H1 (cell line): ENCODE data around the gene NEDD4. TPM values are rescaled to one million over a fixed set of nuclear protein-coding genes. Genes with fewer than 3 reads are reported as not detected.

Experiments
- CTCF ChIA-PET: fragments of 300-600 bp; sonication (Branson Sonifier 250); formaldehyde crosslinking; loops from one replicate; lab custom pipeline; 2021; ENCODE audit not compliant: partially characterized antibody; lab: Charles Lee
- POLR2A ChIA-PET: fragments of 300-600 bp; sonication (Branson Sonifier 250); formaldehyde crosslinking; loops from one replicate; lab custom pipeline; 2021; ENCODE audit warnings: inconsistent platforms; ENCODE audit not compliant: partially characterized antibody; lab: Charles Lee
- DNase-seq, 2 experiments: peaks; one replicate each; pipeline versions ENCODE4 v3.0.0 to v3.0.0-alpha.2; 2010 to 2022; ENCODE audit warnings: low spot score in 2 of 2, low read depth in 1 of 2, mixed read lengths in 1 of 2
- FAIRE-seq: peaks from 2 replicates; lab custom pipeline; 2011; peaks lifted over from hg19 to GRCh38; lab: Jason Lieb, UNC
- H2AFZ ChIP-seq: 2 replicates; pipeline ENCODE4 v1.8.1; 2012; ENCODE audit warnings: low read length, inconsistent platforms
- H2AK5ac ChIP-seq: 2 replicates; pipeline ENCODE4 v1.6.1; 2013; ENCODE audit warnings: low read depth, low read length
- H2BK120ac ChIP-seq: replicated peaks from 2 replicates; pipeline ENCODE3; 2013; ENCODE audit warnings: low read depth, low read length, inconsistent platforms
- H2BK12ac ChIP-seq: 2 replicates; pipeline ENCODE4 v1.6.1; 2013; ENCODE audit warnings: low read depth, low read length
- H2BK15ac ChIP-seq: 2 replicates; pipeline ENCODE4 v1.6.1; 2013; ENCODE audit warnings: low read length
- H2BK20ac ChIP-seq: 2 replicates; pipeline ENCODE4 v1.6.1; 2013; ENCODE audit warnings: low read length
- H2BK5ac ChIP-seq: 2 replicates; pipeline ENCODE4 v1.6.1; 2013; ENCODE audit warnings: low read depth, low read length
- H3K14ac ChIP-seq: 2 replicates; pipeline ENCODE4 v1.6.1; 2013; ENCODE audit warnings: inconsistent platforms; ENCODE audit not compliant: insufficient read length
- H3K18ac ChIP-seq: 2 replicates; pipeline ENCODE4 v1.6.1; 2013; ENCODE audit warnings: low read length; ENCODE audit errors: extremely low read depth
- H3K23ac ChIP-seq: 2 replicates; pipeline ENCODE4 v1.6.1; 2013; ENCODE audit warnings: inconsistent platforms; ENCODE audit not compliant: insufficient read length
- H3K23me2 ChIP-seq: 2 replicates; pipeline ENCODE4 v1.6.1; 2013; ENCODE audit warnings: low read depth, low read length
- H3K27ac ChIP-seq: 2 replicates; pipeline ENCODE4 v1.6.1; 2011; ENCODE audit warnings: low read depth, low read length, inconsistent platforms
- H3K27me3 ChIP-seq, 4 experiments: replicated peaks in 1 of 4; 1 replicate in 1 of 4; 2 replicates in 3 of 4; pipeline versions ENCODE4 v1.6.1 to v1.8.1; 2011 to 2013; ENCODE audit warnings: low read length in 3 of 4, mild to moderate bottlenecking in 3 of 4, inconsistent platforms in 2 of 4, mixed read lengths in 2 of 4, moderate library complexity in 1 of 4; ENCODE audit not compliant: control insufficient read depth in 3 of 4, insufficient read depth in 3 of 4; ENCODE audit errors: extremely low read depth in 1 of 4
- H3K36me3 ChIP-seq, 4 experiments: 2 replicates each; pipeline versions ENCODE4 v1.6.1 to v1.8.1; 2011 to 2013; ENCODE audit warnings: mild to moderate bottlenecking in 4 of 4, low read length in 3 of 4, moderate library complexity in 2 of 4, control low read depth in 1 of 4, inconsistent platforms in 1 of 4; ENCODE audit not compliant: insufficient read depth in 4 of 4, control insufficient read depth in 2 of 4
- H3K4ac ChIP-seq: replicated peaks from 2 replicates; pipeline ENCODE3; 2013; ENCODE audit warnings: low read length, low read depth, mixed read lengths, inconsistent platforms; ENCODE audit not compliant: insufficient read length
- H3K4me1 ChIP-seq, 4 experiments: replicated peaks in 1 of 4; 1 replicate in 1 of 4; 2 replicates in 3 of 4; pipeline versions ENCODE4 v1.6.1 to v1.8.1; 2011 to 2013; ENCODE audit warnings: low read length in 3 of 4, inconsistent platforms in 2 of 4, mixed read lengths in 1 of 4; ENCODE audit not compliant: insufficient read depth in 4 of 4, control insufficient read depth in 3 of 4
- H3K4me2 ChIP-seq, 2 experiments: 2 replicates each; pipeline versions ENCODE4 v1.6.1 to v1.8.1; 2011 to 2013; ENCODE audit warnings: low read depth in 2 of 2, low read length in 2 of 2, control low read depth in 1 of 2, inconsistent platforms in 1 of 2, mild to moderate bottlenecking in 1 of 2; ENCODE audit not compliant: insufficient read depth in 1 of 2
- H3K4me3 ChIP-seq, 4 experiments: fragments of 200-600, 300-600 bp in 1 of 4; sonication (generic), shearing (Covaris generic), sonication (Bioruptor Twin) in 1 of 4; 2 replicates each; pipeline versions ENCODE4 v1.5.1 to v1.8.1; 2011 to 2016; ENCODE audit warnings: low read length in 4 of 4, low read depth in 3 of 4, control low read depth in 2 of 4, inconsistent platforms in 2 of 4, mild to moderate bottlenecking in 2 of 4, mixed read lengths in 1 of 4, moderate library complexity in 1 of 4; ENCODE audit not compliant: insufficient read depth in 2 of 4; ENCODE audit errors: extremely low read depth in 1 of 4
- H3K56ac ChIP-seq: replicated peaks from 2 replicates; pipeline ENCODE3; 2013; ENCODE audit warnings: low read depth, mild to moderate bottlenecking, mixed read lengths, low read length, inconsistent platforms; ENCODE audit not compliant: insufficient read length
- H3K79me1 ChIP-seq: 2 replicates; pipeline ENCODE4 v1.6.1; 2013; ENCODE audit warnings: low read depth, low read length, control low read depth
- H3K79me2 ChIP-seq, 2 experiments: 2 replicates each; pipeline versions ENCODE4 v1.6.1 to v1.8.1; 2012 to 2013; ENCODE audit warnings: low read length in 2 of 2, mild to moderate bottlenecking in 2 of 2, inconsistent platforms in 1 of 2; ENCODE audit not compliant: insufficient read depth in 2 of 2, control insufficient read depth in 1 of 2
- H3K9ac ChIP-seq, 4 experiments: replicated peaks in 1 of 4; 1 replicate in 1 of 4; 2 replicates in 3 of 4; pipeline versions ENCODE4 v1.6.1 to v1.8.1; 2011 to 2013; ENCODE audit warnings: low read depth in 3 of 4, low read length in 3 of 4, control low read depth in 2 of 4, mild to moderate bottlenecking in 2 of 4, moderate library complexity in 2 of 4, inconsistent platforms in 1 of 4; ENCODE audit errors: extremely low read depth in 1 of 4
- H3K9me3 ChIP-seq, 2 experiments: 2 replicates each; pipeline versions ENCODE4 v1.6.1 to v1.8.1; 2012 to 2013; ENCODE audit warnings: mild to moderate bottlenecking in 2 of 2, moderate library complexity in 2 of 2, control low read depth in 1 of 2, inconsistent platforms in 1 of 2, low read depth in 1 of 2, low read length in 1 of 2, mixed read lengths in 1 of 2; ENCODE audit not compliant: insufficient read depth in 2 of 2
- H4K20me1 ChIP-seq, 2 experiments: replicated peaks in 1 of 2; 2 replicates each; pipeline versions ENCODE3 to v1.8.1; 2011 to 2013; ENCODE audit warnings: inconsistent platforms in 2 of 2, low read length in 2 of 2, mild to moderate bottlenecking in 1 of 2; ENCODE audit not compliant: insufficient read depth in 2 of 2, control insufficient read depth in 1 of 2
- H4K5ac ChIP-seq: 2 replicates; pipeline ENCODE4 v1.6.1; 2013; ENCODE audit warnings: low read length, low read depth, mixed read lengths, inconsistent platforms; ENCODE audit not compliant: insufficient read length
- H4K8ac ChIP-seq: 2 replicates; pipeline ENCODE4 v1.8.0; 2013; ENCODE audit warnings: mild to moderate bottlenecking, moderate library complexity, low read length, inconsistent platforms; ENCODE audit not compliant: insufficient read depth; ENCODE audit errors: extremely low read depth
- H4K91ac ChIP-seq: replicated peaks from 2 replicates; pipeline ENCODE3; 2013; ENCODE audit warnings: low read length, mixed read lengths, inconsistent platforms; ENCODE audit not compliant: insufficient read length
- CBX5 ChIP-seq: fragments of 300-800, 300-1000 bp; sonication (generic); IDR thresholded peaks from 2 replicates; pipeline ENCODE4 v1.7.1; 2016; ENCODE audit warnings: antibody characterized with exemption, low read length, low read depth
- CTCF ChIP-seq, 3 experiments: IDR thresholded peaks; 1 replicate in 2 of 3; 2 replicates in 1 of 3; pipeline versions ENCODE4 v1.5.1 to v1.6.1; 2011; ENCODE audit warnings: low read length in 3 of 3, mild to moderate bottlenecking in 3 of 3, inconsistent platforms in 2 of 3, low read depth in 1 of 3, moderate library complexity in 1 of 3; ENCODE audit not compliant: insufficient read depth in 1 of 3; ENCODE audit errors: control extremely low read depth in 1 of 3
- KDM1A ChIP-seq: fragments of 200-600, 300-600 bp; sonication (generic); IDR thresholded peaks from 2 replicates; pipeline ENCODE4 v1.7.1; 2016; ENCODE audit warnings: mild to moderate bottlenecking, low read length, borderline replicate concordance
- NRF1 ChIP-seq: IDR thresholded peaks from 2 replicates; pipeline ENCODE4 v1.6.1; 2011; ENCODE audit warnings: mild to moderate bottlenecking, low read depth, low read length, improper control_type of control experiment
- SIRT6 ChIP-seq: IDR thresholded peaks from one replicate; pipeline ENCODE4 v1.7.1; 2012; ENCODE audit warnings: low read length, inconsistent platforms
- SRF ChIP-seq: IDR thresholded peaks from 2 replicates; pipeline ENCODE4 v1.6.1; 2011; ENCODE audit warnings: mild to moderate bottlenecking, low read depth, low read length, moderate library complexity
- WGBS, 2 experiments: shearing (Covaris generic) in 1 of 2; methylation state at CpG; one replicate each; pipeline versions ENCODE4 v1.1.6 to v1.1.7; 2013 to 2015; ENCODE audit warnings: low lambda C conversion rate in 2 of 2, mixed read lengths in 2 of 2, inconsistent platforms in 1 of 2, low coverage in 1 of 2, missing lambda C conversion rate in 1 of 2; ENCODE audit not compliant: insufficient replicate concordance in 2 of 2, insufficient coverage in 1 of 2, insufficient read length in 1 of 2; ENCODE audit errors: extremely low coverage in 1 of 2, missing lambda C conversion rate in 1 of 2; 5-methylcytosine and 5-hydroxymethylcytosine counted together
- polyA plus RNA-seq, 7 experiments: library from polyadenylated mRNA; depleted of rRNA in 3 of 7; stranded (reverse) in 5 of 7; unstranded in 2 of 7; fragments of >200 nt in 5 of 7; fragments of 200-250 nt in 2 of 7; gene quantifications; 1 replicate in 5 of 7; 2 replicates in 1 of 7; 4 replicates in 1 of 7; pipeline versions ENCODE4 v1.2.1 to v1.2.3, GENCODE V29; 2011 to 2013; ENCODE audit warnings: missing spikeins in 2 of 7, mixed read lengths in 2 of 7
- total RNA-seq: library from RNA; stranded (reverse); fragmentation: NEBNext Ultra II Directional; extraction: Animal tissue kit (Norgen Biotek cat#: 25700); gene quantifications from 2 replicates; pipeline ENCODE4 v1.2.1, GENCODE V29; 2021

NEDD4 gene
- total and polyA plus RNA-seq, 2 of the 8 experiments (the other 6 are each of a cell fraction or from before 2014, with no cell fraction given) = 0.95 to 3.9 TPM

- POLR2A ChIA-PET = interaction anchor here (0.7 kb wide), 1 partner anchor 83 kb away, joined by 4 read pairs; no protein-coding TSS in a partner anchor
Observed at GRCh38 chr15:55873024-55873720, 120.2 kb downstream of the NEDD4 start.

More at GRCh38 chr15:55873024-55873720, 120.2 kb downstream of the NEDD4 start:
- FAIRE-seq = no peak
- H2BK20ac ChIP-seq = no peak overlapping the region
- no peaks in the 10 kb centered on the region for H3K23me2 ChIP-seq
- no peak overlapping the region for H2BK12ac ChIP-seq
- H4K20me1 ChIP-seq = no peaks in the 10 kb centered on the region
- H3K4me3 ChIP-seq = no peak overlapping the region
- no peak for TF ChIP-seq CTCF (IDR thresholded peaks at IDR 0.05; ENCODE audit: control extremely low read depth in 1 of 3, insufficient read depth in 1 of 3, low read depth in 1 of 3, low read length in 3 of 3)
- TF ChIP-seq NRF1 = no peak
- no peak for TF ChIP-seq SRF
- no peak for TF ChIP-seq CBX5
- no peak for TF ChIP-seq SIRT6
- TF ChIP-seq KDM1A = no peak
- H3K4me1 ChIP-seq = no peaks in the 10 kb centered on the region
- no peak overlapping the region for H2BK15ac ChIP-seq
- H3K27ac ChIP-seq = no peak overlapping the region
- H3K9ac ChIP-seq = no peak overlapping the region
- H2BK5ac ChIP-seq = no peak overlapping the region
- no peak overlapping the region for H3K4ac ChIP-seq
- H3K36me3 ChIP-seq = no peaks in the 10 kb centered on the region
- WGBS, 2 experiments = 83% methylated on average over 4 of the region's 4 CpGs; no CpG with 5 or more reads in 1 of the 2 experiments
- CTCF ChIA-PET = no interaction called here
- H3K4me2 ChIP-seq = no peak overlapping the region
- no peak overlapping the region for H4K5ac ChIP-seq
- no peak overlapping the region for H4K8ac ChIP-seq
- no peak overlapping the region for H2AFZ ChIP-seq
- H3K27me3 ChIP-seq = no peaks in the 10 kb centered on the region
- H4K91ac ChIP-seq = no peak overlapping the region
- DNase-seq = no peak
- H2BK120ac ChIP-seq = no peak overlapping the region
- H3K23ac ChIP-seq = no peak overlapping the region
- no peak overlapping the region for H3K56ac ChIP-seq
- H2AK5ac ChIP-seq = no peak overlapping the region
- no peaks in the 10 kb centered on the region for H3K79me2 ChIP-seq
- H3K9me3 ChIP-seq = 0 out of 4 replicates have a peak, but pooled peaks cover 0 to 5% of the 10 kb centered on the region in 2 experiments
- H3K14ac ChIP-seq = no peak overlapping the region
- no peaks in the 10 kb centered on the region for H3K79me1 ChIP-seq
- no peak overlapping the region for H3K18ac ChIP-seq
